H54 (cell line): ENCODE measurements around the gene PHYKPL.

Source experiments
- DNase-seq: peaks from one replicate; pipeline ENCODE4 v3.0.0; 2011; ENCODE audit warnings: low spot score, mixed read lengths; ENCODE audit not compliant: insufficient read length
- FAIRE-seq: peaks from 3 replicates; lab custom pipeline; 2011; peaks lifted over from hg19 to GRCh38; lab: Jason Lieb, UNC
- POLR2A ChIP-seq: IDR thresholded peaks from 2 replicates; pipeline ENCODE4 v1.6.1; 2011; ENCODE audit warnings: low read depth, mild to moderate bottlenecking, low read length

The PHYKPL gene

DNA sequence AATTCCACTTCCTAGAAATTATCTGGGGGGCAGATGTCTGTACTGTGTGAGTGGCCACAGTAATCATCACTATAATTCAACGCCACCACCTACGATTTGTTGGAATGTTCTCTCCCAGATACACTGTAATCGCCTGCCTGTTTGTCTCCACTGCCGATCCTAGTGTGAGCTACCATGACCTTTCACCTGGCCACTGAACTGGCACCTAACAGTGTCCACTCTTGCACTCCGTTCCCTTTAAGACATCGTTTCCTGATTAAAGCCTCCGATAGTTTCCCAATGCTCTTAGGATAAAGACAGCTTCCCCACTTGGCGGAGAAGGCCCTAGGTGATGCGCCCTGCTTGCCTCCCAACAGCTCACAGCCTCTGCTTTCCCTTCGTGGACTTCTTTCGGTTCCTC, 4.0 kb downstream of the PHYKPL start:
- DNase-seq = no peak
- FAIRE-seq = no peak
- no peak for TF ChIP-seq POLR2A

DNA sequence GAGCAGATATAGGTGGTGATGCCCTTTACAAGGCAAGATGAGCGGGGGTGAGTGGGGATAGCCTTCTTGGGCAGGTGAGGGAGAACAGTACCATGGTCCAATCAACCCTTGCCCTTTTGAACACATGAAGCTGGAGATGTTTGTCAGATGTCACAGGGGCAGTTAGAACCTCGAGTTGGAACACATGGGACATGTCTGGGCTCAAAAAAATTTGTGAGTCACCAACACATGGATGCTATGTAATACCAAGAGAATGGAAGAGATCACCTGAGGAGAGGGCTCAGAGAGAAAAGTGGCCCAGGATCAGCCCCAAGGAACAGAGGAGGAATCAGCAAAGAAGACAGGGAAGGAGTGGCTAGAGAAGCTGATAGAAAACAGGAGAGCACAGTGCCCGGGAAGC, 4.7 kb downstream of the PHYKPL start:
- DNase-seq = no peak
- no peak for TF ChIP-seq POLR2A
- FAIRE-seq = no peak

DNA sequence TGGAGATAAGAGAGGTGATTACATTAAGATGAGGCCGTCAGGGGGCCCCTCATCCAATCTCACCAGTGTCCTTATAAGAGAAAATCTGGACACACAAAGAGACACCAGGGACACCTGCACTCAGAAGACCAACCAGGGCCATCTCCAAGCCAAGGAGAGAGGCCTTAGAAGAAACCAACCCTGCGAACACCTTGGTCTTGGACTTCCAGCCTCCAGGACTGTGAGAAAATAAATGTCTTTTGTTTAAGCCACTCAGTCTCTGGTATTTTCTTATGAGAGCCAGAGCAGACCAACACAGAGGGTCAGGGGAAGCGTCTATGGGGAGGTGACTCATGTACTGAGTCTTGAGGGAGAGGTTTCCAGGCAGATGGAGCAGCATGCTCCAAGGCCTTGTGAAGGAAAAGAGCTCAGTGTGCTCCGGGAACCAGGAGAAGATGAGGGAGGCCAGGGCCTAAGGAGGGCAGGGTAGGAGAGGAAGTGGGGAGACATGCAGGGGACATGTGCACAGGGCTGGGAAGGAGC, 5.4 kb downstream of the PHYKPL start:
- DNase-seq (no peak), FAIRE-seq (no peak)
- TF ChIP-seq POLR2A = no peak

DNA sequence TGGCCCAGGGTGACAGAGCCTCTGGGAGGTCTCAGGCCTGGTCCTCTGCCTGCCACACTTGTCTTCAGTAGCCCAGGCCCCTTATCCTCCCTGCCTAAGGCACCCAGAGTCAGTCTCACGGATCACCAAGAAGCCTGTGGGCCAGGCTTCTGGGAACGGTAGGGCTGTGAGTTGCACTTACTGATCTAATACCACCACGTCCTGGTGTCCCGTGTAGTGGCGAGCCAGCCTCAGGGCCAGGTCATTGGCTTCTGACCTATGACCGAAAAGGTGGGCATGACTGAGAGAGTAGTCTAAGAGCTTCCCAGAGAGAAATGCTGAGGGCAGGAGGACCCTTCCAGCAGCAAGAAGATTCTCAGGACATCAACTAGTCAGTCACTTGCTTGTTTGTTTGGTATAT, 7.4 kb downstream of the PHYKPL start:
- no peak for DNase-seq
- FAIRE-seq = no peak
- no peak for TF ChIP-seq POLR2A

DNA sequence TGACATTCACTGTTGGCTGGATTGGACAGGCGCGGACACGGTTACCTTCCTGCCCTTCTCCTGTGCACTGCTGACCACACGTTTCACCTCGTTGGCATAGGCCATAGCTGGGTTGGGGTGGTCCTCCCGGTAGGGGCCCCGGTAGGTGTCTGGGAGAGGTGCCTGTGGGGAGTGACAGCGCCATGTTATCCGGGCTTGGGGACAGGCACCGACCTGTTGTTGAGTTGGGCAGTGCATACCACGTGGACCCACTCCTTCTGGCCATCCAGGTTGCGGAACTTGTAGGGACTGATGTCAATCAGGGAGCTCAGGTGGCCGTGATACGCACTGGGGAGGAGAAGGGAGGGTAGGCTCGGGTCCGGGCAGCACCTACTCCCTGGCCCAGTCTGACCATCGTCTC, 8.2 kb downstream of the PHYKPL start:
- DNase-seq (no peak), FAIRE-seq (no peak)
- no peak for TF ChIP-seq POLR2A

DNA sequence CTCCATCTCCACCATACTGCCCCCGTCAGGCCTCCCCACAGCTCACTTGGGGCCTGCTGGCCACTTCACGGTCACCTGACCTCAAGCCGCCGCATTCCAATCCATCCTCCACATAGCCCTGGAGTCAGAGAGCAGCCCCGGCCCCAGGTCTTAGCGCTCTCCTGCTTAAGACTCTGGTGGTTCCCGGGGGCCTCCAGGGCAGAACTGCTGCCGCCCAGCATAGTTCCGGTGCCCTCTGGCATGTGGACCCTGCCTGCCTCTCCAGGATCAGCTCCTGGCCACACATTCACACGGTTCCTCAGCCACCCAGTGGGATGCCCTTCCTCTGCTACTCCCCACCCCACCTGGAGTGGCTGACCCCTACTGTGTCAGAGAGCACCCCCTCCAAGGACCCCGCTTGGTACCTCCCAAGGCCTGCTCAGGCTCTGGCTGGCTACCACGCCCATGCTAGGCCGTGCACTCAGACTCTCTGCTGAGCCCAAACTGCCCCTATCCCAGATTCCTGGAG, 8.7 kb downstream of the PHYKPL start:
- no peak for DNase-seq
- FAIRE-seq = no peak
- 0 out of 2 replicates have a peak, but pooled peaks have one; percentile 16 for TF ChIP-seq POLR2A

DNA sequence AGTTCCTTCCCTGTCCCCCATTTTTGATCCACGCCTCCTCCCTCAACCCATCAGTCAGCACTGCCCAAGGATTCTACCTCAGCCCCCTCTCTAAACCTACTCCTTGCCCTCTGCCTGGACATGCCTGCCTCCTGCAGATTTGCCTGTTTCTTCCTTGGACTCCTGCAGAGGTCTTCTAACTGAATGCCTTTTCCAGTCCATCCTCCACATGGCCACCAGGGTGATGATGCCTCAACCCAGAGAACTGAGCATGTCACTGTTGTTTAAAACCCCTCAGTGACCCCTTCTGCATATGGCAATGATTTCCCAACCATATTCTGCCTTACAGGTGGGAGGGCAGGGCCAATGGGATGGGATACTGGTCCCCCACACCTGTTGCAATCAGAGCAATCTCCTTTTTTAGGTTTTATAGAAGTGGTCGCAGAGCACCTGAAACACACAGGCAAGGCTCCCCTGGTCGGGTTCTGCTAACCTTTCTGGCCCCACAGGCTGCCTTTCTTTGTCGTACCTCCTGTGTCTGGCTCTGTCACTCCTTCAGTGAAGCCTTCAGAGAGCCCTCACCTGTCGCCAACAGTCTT, 9.3 kb downstream of the PHYKPL start:
- DNase-seq (no peak), FAIRE-seq (no peak)
- TF ChIP-seq POLR2A = no peak

DNA sequence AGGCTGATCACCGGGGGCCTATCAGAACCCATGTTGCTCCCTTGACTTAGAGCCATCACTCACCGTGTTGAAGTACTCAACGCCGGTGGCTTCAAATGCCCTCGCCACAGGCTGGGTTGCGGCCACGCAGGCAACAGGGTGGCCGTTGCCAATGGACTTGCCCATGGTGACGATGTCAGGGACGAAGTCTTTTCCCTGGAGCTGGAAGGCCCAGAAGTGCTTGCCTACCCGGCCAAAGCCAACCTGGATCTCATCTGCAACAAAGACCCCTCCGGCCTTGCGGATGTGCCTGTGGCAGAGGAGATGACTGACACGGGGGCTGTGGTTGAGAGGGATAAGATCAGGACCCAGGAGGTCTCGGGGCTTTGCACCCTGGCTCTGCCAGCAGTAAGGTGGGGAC, 10.3 kb downstream of the PHYKPL start:
- FAIRE-seq (no peak), DNase-seq (no peak)
- no peak for TF ChIP-seq POLR2A

DNA sequence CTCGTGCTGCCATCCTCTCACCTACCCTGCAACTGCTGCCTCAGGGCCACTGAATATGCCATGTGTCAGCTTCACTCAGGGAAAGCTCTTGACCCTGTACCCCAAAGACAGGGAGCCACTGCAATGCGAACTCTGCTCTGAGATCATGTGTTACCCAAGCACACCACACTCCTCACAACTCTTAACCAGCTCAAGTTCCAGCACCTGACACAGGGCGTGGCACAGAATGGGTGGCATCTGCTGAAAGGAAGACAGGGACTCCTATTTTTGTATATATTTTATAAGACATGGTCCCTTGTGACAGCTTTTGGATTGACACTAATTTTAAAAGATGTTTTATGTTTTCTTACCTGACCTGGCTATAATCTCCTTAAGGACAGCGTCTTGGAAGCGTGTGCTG, 10.7 kb downstream of the PHYKPL start:
- FAIRE-seq (no peak), DNase-seq (no peak)
- no peak for TF ChIP-seq POLR2A

DNA sequence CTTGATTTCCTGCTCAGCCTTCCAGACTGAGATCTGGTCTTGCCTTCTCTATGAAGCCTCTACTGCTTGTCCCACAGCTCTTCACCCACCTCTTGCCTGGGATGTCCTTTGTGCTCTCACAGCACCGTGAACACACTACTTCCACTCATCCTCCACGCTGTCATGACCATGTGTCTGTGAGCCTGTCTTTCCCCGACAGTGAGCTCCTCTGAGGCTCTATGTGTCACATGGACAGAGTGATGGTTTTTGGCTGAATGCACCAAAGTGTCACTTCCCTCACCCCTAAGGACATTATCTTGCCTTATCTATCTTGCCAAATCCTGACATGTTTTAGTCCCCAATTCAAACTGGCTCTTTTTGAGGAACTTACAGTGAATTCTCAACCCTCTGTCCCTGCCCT, 11.3 kb downstream of the PHYKPL start:
- TF ChIP-seq POLR2A = no peak
- DNase-seq (no peak), FAIRE-seq (no peak)

DNA sequence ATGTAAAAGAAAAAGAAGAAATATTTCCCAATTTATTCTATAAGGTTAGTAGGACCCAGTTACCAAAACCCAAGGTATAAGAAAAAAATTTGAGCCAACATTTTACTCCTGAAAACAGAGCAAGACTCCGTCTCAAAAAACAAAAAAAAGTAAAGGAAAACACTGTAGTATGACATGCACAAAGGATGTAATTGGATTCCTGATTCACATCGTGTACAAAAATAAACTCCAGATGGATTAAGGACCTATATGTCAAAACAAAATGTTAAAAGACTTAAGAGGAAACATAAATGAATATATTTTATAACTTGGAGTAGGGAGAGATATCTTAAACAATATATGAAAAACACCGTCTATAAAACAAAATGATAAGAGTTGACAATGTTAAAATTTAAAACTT, 13.8 kb downstream of the PHYKPL start:
- FAIRE-seq (no peak), DNase-seq (no peak)
- TF ChIP-seq POLR2A = no peak

DNA sequence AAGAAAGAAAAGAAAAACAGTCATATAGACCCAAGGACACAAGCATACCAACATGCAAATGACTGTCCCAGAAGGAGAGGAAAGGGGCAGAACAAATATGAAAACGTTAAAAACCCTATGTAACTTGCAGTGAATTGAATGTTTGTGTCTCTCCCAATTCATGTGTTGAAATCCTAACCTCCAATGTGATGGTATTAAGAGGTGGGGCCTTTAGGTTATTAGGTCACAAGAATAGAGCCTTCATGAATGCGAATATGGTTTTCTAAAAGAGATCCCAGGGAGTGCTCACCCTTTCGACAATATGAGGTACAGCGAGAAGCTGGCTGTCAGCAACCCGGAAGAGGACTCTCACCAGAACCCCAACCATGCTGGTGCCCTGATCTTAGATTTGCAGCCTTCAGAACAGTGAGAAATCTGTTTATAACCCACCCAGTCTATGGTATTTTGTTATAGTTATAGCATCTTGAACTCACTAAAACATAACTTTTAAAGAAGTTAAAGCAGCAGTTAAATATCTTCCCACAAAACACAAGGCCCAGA, 14.3 kb downstream of the PHYKPL start:
- no peak for FAIRE-seq
- no peak for DNase-seq
- TF ChIP-seq POLR2A = no peak

DNA sequence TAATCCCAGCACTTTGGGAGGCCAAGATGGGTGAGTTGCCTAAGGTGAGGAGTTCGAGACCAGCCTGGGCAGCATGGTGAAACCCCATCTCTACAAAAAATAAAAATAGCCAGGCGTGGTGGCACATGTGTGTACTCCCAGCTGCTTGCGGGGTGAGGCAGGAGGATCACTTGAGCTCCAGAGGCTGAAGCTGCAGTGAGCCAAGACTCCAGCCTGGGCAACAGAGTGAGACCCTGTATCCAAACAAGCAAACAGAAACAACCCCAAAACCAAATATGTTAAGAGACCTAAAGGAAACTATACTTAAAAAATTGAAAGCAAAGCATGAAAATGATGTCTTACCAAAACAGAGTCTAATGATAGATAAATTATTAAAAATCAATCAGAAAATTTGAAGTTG, 15.8 kb downstream of the PHYKPL start:
- FAIRE-seq (no peak), DNase-seq (no peak)
- no peak for TF ChIP-seq POLR2A

DNA sequence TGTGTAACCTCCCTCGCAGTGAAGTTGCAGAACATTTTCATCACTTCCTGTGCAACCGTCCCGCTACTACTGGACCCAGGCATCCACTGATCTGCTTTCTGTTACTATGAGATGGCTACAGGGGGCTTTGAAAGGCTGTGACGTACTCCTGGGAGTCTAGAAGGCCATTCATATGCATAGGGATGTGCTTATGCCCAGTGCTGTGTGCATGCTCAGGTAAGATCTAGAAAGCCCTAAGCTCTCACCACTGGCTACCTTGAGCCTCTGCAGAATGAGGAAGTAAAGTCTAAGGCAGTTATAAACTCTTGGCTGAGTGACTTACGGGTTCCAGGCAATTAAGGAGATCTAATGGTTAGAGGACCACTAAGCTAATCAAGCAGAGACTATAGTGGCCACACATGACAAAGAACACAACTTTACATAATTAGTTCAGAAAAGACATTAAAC, 16.5 kb downstream of the PHYKPL start:
- DNase-seq = no peak
- no peak for FAIRE-seq
- TF ChIP-seq POLR2A = no peak

DNA sequence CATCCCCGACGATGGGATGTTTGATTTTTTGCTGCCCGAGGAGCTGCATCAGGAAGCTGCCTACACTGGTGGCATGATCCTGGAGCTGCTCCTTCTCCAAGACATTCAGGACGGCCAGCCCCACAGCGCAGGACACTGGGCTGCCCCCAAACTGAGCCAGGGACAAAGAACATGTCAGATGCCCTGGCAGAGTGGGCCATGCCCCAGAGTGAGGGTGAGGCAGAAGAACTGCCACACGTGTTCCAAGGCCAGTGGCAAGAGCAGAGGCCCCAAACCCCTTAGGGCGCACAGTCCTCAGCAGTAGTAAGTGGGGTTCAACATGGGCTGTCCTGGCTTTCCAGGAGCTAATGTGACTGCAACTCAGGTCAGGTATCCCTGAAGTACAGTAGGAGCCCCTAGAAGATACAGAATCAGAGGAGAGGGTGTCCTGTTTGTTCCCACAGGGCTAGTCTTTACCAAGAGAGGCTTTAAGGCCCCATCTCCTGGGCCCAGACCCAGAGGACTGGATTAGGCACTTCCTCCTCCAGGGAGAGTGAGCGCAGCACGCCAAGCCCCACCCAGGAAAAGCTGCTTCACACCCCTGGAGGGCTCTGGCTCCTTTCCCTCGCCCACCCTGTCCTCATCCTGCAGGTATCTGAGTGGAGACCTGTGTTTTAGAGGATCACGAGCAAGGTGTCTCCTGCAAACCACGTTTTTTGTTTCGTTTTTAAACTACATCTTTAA, 17.2 kb downstream of the PHYKPL start:
- TF ChIP-seq POLR2A = no peak
- no peak for FAIRE-seq
- DNase-seq = no peak
